ENCODE measurements around the gene PRPF6. TPM values are rescaled to one million over a fixed set of nuclear protein-coding genes. Genes with fewer than 3 reads are reported as not detected.

PRPF6 gene
- total and polyA plus RNA-seq, 2 of the 13 experiments (the other 11 are each of a cell fraction or from before 2014, with no cell fraction given), result 63.7 to 101 TPM

- TF ChIP-seq SOX5 (CRISPR knock-in tag; IDR thresholded peaks at IDR 0.05; ENCODE audit: borderline replicate concordance), result no peak
- no peak for TF ChIP-seq ZNF468 (CRISPR knock-in tag; IDR thresholded peaks at IDR 0.05)
- TF ChIP-seq HNF1B (CRISPR knock-in tag; IDR thresholded peaks at IDR 0.05), result peak; percentile 75; the same call in 1 of the 2 replicates
- TF ChIP-seq ZNF446 (CRISPR knock-in tag; IDR thresholded peaks at IDR 0.05), result no peak
- TF ChIP-seq ZNF800 (CRISPR knock-in tag; IDR thresholded peaks at IDR 0.05), result no peak
- no peak for TF ChIP-seq ELF4 (CRISPR knock-in tag; IDR thresholded peaks at IDR 0.05; ENCODE audit: borderline replicate concordance)
- TF ChIP-seq BRF2 (CRISPR knock-in tag; IDR thresholded peaks at IDR 0.05), result no peak
- TF ChIP-seq RFXANK (CRISPR knock-in tag; IDR thresholded peaks at IDR 0.05), result no peak
- TF ChIP-seq MEIS1 (CRISPR knock-in tag; IDR thresholded peaks at IDR 0.05; ENCODE audit: borderline replicate concordance), result peak; percentile 72; the same call in 1 of the 2 replicates
- no peak for TF ChIP-seq TEAD3 (CRISPR knock-in tag; optimal IDR thresholded peaks at IDR 0.05; ENCODE audit: borderline replicate concordance)
- TF ChIP-seq ZNF331 (CRISPR knock-in tag; IDR thresholded peaks at IDR 0.05), result no peak
- peak; percentile 63 for TF ChIP-seq ATF7-NPFF (CRISPR knock-in tag; IDR thresholded peaks at IDR 0.05; ENCODE audit: low read depth)
- TF ChIP-seq ZNF230 (CRISPR knock-in tag; IDR thresholded peaks at IDR 0.05), result peak; percentile 72; the same call in 1 of the 2 replicates
- 0 out of 2 replicates have a peak, but pooled peaks have one; percentile 34 for TF ChIP-seq HDAC2 (CRISPR knock-in tag; IDR thresholded peaks at IDR 0.05)
- peak; percentile 95 for TF ChIP-seq ZNF710 (CRISPR knock-in tag; IDR thresholded peaks at IDR 0.05; ENCODE audit: borderline replicate concordance)
- no peak for TF ChIP-seq HDAC6 (IDR thresholded peaks at IDR 0.05; ENCODE audit: low read depth, low read length)
- TF ChIP-seq ZBTB7A (CRISPR knock-in tag; IDR thresholded peaks at IDR 0.05), result peak; percentile 68
- no peak for TF ChIP-seq ZBTB37 (CRISPR knock-in tag; IDR thresholded peaks at IDR 0.05)
- TF ChIP-seq ZEB1 (IDR thresholded peaks at IDR 0.05; ENCODE audit: insufficient replicate concordance, low read depth), result no peak
- 0 out of 2 replicates have a peak, but pooled peaks have one; percentile 34 for TF ChIP-seq KLF11 (CRISPR knock-in tag; IDR thresholded peaks at IDR 0.05)
- no peak for TF ChIP-seq ZNF558 (CRISPR knock-in tag; IDR thresholded peaks at IDR 0.05; ENCODE audit: borderline replicate concordance)
- TF ChIP-seq BRCA1 (CRISPR knock-in tag; IDR thresholded peaks at IDR 0.05), result no peak
Measured at GRCh38 chr20:63969838-63970713, 10.9 kb upstream of the PRPF6 start, which contains the start of gene ZNF512B (continued).

Measured in HepG2 (cell line).